Astrocyte (in vitro differentiated cells and primary cell): ENCODE data around the gene CC2D1B. TPM values are rescaled to one million over a fixed set of nuclear protein-coding genes. Genes with fewer than 3 reads are reported as not detected.

Experiments used
- DNase-seq: peaks from one replicate; pipeline ENCODE4 v3.0.0-alpha.2; 2010; ENCODE audit warnings: low read depth
- FAIRE-seq: peaks from 2 replicates; lab custom pipeline; 2011; peaks lifted over from hg19 to GRCh38; lab: Jason Lieb, UNC
- H2AFZ ChIP-seq: 2 replicates; pipeline ENCODE4 v1.6.0; 2012; ENCODE audit warnings: low read depth, low read length, inconsistent platforms
- H3K27ac ChIP-seq: 2 replicates; pipeline ENCODE4 v1.5.1; 2011; ENCODE audit warnings: low read depth, low read length, inconsistent platforms
- H3K27me3 ChIP-seq: 2 replicates; pipeline ENCODE4 v1.6.0; 2011; ENCODE audit warnings: low read length, inconsistent platforms; ENCODE audit not compliant: insufficient read depth
- H3K36me3 ChIP-seq: 2 replicates; pipeline ENCODE4 v1.5.1; 2011; ENCODE audit warnings: low read length, inconsistent platforms; ENCODE audit not compliant: insufficient read depth
- H3K4me1 ChIP-seq: 2 replicates; pipeline ENCODE4 v1.5.1; 2011; ENCODE audit warnings: low read length, inconsistent platforms; ENCODE audit not compliant: insufficient read depth
- H3K4me2 ChIP-seq: 2 replicates; pipeline ENCODE4 v1.6.0; 2012; ENCODE audit warnings: low read length, inconsistent platforms
- H3K4me3 ChIP-seq: 2 replicates; pipeline ENCODE4 v1.5.1; 2011; ENCODE audit warnings: low read depth, mild to moderate bottlenecking, low read length, inconsistent platforms; ENCODE audit not compliant: insufficient read depth
- H3K79me2 ChIP-seq: 2 replicates; pipeline ENCODE4 v1.6.0; 2012; ENCODE audit warnings: mild to moderate bottlenecking, low read length, inconsistent platforms; ENCODE audit not compliant: insufficient read depth
- H3K9ac ChIP-seq: 2 replicates; pipeline ENCODE4 v1.6.0; 2012; ENCODE audit warnings: mild to moderate bottlenecking, low read length, inconsistent platforms
- H3K9me3 ChIP-seq: 2 replicates; pipeline ENCODE4 v1.5.1; 2012; ENCODE audit warnings: low read depth, mild to moderate bottlenecking, low read length, inconsistent platforms; ENCODE audit not compliant: insufficient read depth
- H4K20me1 ChIP-seq: 2 replicates; pipeline ENCODE4 v1.6.0; 2012; ENCODE audit warnings: low read length, inconsistent platforms; ENCODE audit not compliant: insufficient read depth
- H3K27ac Mint-ChIP-seq: one replicate; pipeline ENCODE4 v1.8.0; 2021; ENCODE audit warnings: mild to moderate bottlenecking, mixed read lengths; ENCODE audit not compliant: unreplicated experiment
- H3K27me3 Mint-ChIP-seq: one replicate; pipeline ENCODE4 v1.8.0; 2021; ENCODE audit warnings: low read depth, mixed read lengths; ENCODE audit not compliant: unreplicated experiment
- H3K36me3 Mint-ChIP-seq: one replicate; pipeline ENCODE4 v1.8.0; 2021; ENCODE audit warnings: low read depth, mixed read lengths; ENCODE audit not compliant: unreplicated experiment
- H3K4me1 Mint-ChIP-seq: one replicate; pipeline ENCODE4 v1.8.0; 2021; ENCODE audit warnings: low read depth, mixed read lengths; ENCODE audit not compliant: unreplicated experiment
- H3K4me3 Mint-ChIP-seq: one replicate; pipeline ENCODE4 v1.8.0; 2021; ENCODE audit warnings: mild to moderate bottlenecking, moderate library complexity, mixed read lengths; ENCODE audit not compliant: unreplicated experiment
- H3K9me3 Mint-ChIP-seq: one replicate; pipeline ENCODE4 v1.8.0; 2021; ENCODE audit warnings: mild to moderate bottlenecking, mixed read lengths; ENCODE audit not compliant: unreplicated experiment
- CTCF ChIP-seq: IDR thresholded peaks from 2 replicates; pipeline ENCODE4 v1.5.1; 2011; ENCODE audit warnings: low read depth, mild to moderate bottlenecking, inconsistent platforms, low read length, moderate library complexity; ENCODE audit not compliant: insufficient read depth
- EZH2 ChIP-seq: IDR thresholded peaks from 2 replicates; pipeline ENCODE4 v1.6.1; 2012; ENCODE audit warnings: mild to moderate bottlenecking, low read length, inconsistent platforms; ENCODE audit not compliant: insufficient read depth
- total RNA-seq: library from RNA; stranded (reverse); gene quantifications from 2 replicates; pipeline ENCODE4 v1.2.1, GENCODE V29; 2021

CC2D1B gene
- total RNA-seq, 1 donor from 2014 or later = 25.6 TPM

- no peaks in the 10 kb centered on the region for H3K9me3 ChIP-seq
- FAIRE-seq = no peak
Measured at GRCh38 chr1:52404116-52404974, 38.3 kb upstream of the CC2D1B start, which contains the start of the genes ORC1 and PRPF38A. ORC1 (minus strand) TSS chr1:52404423; CDS start chr1:52402223, 2,200 bp downstream. PRPF38A (plus strand) TSS chr1:52404602; CDS start chr1:52404750, 148 bp downstream.

GRCh38 chr1:52403566-52404115, 37.6 kb upstream of the CC2D1B start:
- peaks cover 5% of the 10 kb centered on the region for H4K20me1 ChIP-seq
- H3K9me3 ChIP-seq = no peaks in the 10 kb centered on the region
- peak; percentile 72 for DNase-seq
- peak overlapping the region; percentile 92 for H3K4me2 ChIP-seq
- no peaks in the 10 kb centered on the region for H3K27me3 ChIP-seq
- peaks cover 14% of the 10 kb centered on the region for H3K4me1 ChIP-seq
- H3K27ac ChIP-seq = peak overlapping the region; percentile 92
- H3K79me2 ChIP-seq = peaks cover 48% of the 10 kb centered on the region
- Mint-ChIP-seq H3K4me1 (peaks cover 7% of the 10 kb centered on the region), H3K27me3 (no peaks in the 10 kb centered on the region), H3K36me3 (peaks cover 3% of the 10 kb centered on the region), H3K4me3 (peak overlapping the region; percentile 100), H3K27ac (peak overlapping the region; percentile 82), H3K9me3 (no peaks in the 10 kb centered on the region)
- H2AFZ ChIP-seq = peak overlapping the region; percentile 96
- no peak for FAIRE-seq
- peak overlapping the region; percentile 97 for H3K9ac ChIP-seq
- H3K4me3 ChIP-seq = peak overlapping the region; percentile 99
- peaks cover 9% of the 10 kb centered on the region for H3K36me3 ChIP-seq
- TF ChIP-seq EZH2 (no peak), CTCF (no peak)

More at GRCh38 chr1:52404116-52404974, 38.3 kb upstream of the CC2D1B start, which contains the start of the genes ORC1 and PRPF38A:
- Mint-ChIP-seq H3K9me3 (no peaks in the 10 kb centered on the region), H3K27me3 (no peaks in the 10 kb centered on the region), H3K4me3 (peak within 1 kb of the TSS; percentile 100), H3K36me3 (peaks cover 6% of the 10 kb centered on the region), H3K27ac (peak within 1 kb of the TSS; percentile 89), H3K4me1 (peaks cover 7% of the 10 kb centered on the region)
- Histone ChIP-seq H3K79me2 (peaks cover 48% of the 10 kb centered on the region), H3K27ac (peak within 1 kb of the TSS; percentile 92), H3K4me2 (peak within 1 kb of the TSS; percentile 92), H3K4me3 (peak within 1 kb of the TSS; percentile 99), H3K36me3 (peaks cover 16% of the 10 kb centered on the region), H3K27me3 (no peaks in the 10 kb centered on the region), H3K4me1 (peaks cover 14% of the 10 kb centered on the region), H4K20me1 (peaks cover 8% of the 10 kb centered on the region), H2AFZ (peak within 1 kb of the TSS; percentile 96), H3K9ac (peak within 1 kb of the TSS; percentile 97)
- DNase-seq = peak; percentile 92
- no peak for TF ChIP-seq EZH2
- peak; percentile 54 for TF ChIP-seq CTCF
